ENCODE data around the gene PLCL2.

DNA sequence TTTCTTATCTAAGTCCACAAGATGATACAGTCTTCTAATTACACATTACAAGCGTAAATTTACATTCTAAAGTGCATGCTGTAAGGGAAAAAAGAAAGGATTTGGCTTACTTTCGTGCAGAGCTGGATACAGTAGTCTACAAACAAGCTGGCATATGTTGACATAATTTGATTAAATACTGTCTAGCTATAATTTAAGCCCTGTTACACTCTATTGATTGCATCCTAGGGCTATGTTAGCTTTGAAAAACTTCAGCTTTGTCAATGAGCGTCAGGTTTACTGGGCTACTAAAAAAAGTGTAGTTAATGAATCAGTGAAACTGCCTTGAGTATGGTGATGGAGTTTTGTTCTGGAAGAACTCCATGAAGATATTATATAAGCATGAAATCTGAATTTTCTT lies 24.5 kb upstream of the PLCL2 start:
- TF ChIP-seq, protein P1, sequence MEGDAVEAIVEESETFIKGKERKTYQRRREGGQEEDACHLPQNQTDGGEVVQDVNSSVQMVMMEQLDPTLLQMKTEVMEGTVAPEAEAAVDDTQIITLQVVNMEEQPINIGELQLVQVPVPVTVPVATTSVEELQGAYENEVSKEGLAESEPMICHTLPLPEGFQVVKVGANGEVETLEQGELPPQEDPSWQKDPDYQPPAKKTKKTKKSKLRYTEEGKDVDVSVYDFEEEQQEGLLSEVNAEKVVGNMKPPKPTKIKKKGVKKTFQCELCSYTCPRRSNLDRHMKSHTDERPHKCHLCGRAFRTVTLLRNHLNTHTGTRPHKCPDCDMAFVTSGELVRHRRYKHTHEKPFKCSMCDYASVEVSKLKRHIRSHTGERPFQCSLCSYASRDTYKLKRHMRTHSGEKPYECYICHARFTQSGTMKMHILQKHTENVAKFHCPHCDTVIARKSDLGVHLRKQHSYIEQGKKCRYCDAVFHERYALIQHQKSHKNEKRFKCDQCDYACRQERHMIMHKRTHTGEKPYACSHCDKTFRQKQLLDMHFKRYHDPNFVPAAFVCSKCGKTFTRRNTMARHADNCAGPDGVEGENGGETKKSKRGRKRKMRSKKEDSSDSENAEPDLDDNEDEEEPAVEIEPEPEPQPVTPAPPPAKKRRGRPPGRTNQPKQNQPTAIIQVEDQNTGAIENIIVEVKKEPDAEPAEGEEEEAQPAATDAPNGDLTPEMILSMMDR (IDR thresholded peaks at IDR 0.05), result no peak
- TF ChIP-seq POLR2A (IDR thresholded peaks at IDR 0.05), result no peak

All from body of pancreas (tissue), 4 donors.